ENCODE data around the gene MAP3K13.

GRCh38 chr3:185327062-185327461, 35.9 kb upstream of the MAP3K13 start:
- TF ChIP-seq CTCF (IDR thresholded peaks at IDR 0.05), result no peak
- TF ChIP-seq POLR2A (IDR thresholded peaks at IDR 0.05), result no peak

Measured in esophagus squamous epithelium (tissue), 4 donors.